SK-N-SH (cell line): ENCODE results near the gene PERCC1. TPM values are rescaled to one million over a fixed set of nuclear protein-coding genes. Genes with fewer than 3 reads are reported as not detected.

Experiments used
- CTCF ChIA-PET: fragments of 300-600, 350-600 bp; formaldehyde crosslinking; extraction: SDS; loops from one replicate; lab custom pipeline; 2021; lab: Yijun Ruan, JAX
- POLR2A ChIA-PET: fragments of 350-600 bp; sonication (Branson Sonifier 250); formaldehyde crosslinking; extraction: SDS; loops from one replicate; lab custom pipeline; 2020; ENCODE audit warnings: antibody characterized with exemption, inconsistent platforms; lab: Yijun Ruan, JAX
- DNase-seq: peaks from one replicate; pipeline ENCODE4 v3.0.0; 2012
- H2AFZ ChIP-seq: fragments of 200-600 bp; sonication (generic); 2 replicates; pipeline ENCODE4 v1.8.1; 2016; ENCODE audit warnings: antibody characterized with exemption, mild to moderate bottlenecking, low read depth
- H3F3A ChIP-seq: fragments of 200-600 bp; sonication (generic); replicated peaks from 2 replicates; pipeline ENCODE3; 2016; ENCODE audit warnings: antibody characterized with exemption, mild to moderate bottlenecking; ENCODE audit not compliant: insufficient read depth
- H3K27ac ChIP-seq, 2 experiments: fragments of 200-500 bp in 1 of 2; fragments of 200-600 bp in 1 of 2; sonication (Bioruptor generic) in 1 of 2; sonication (generic), shearing (Covaris generic) in 1 of 2; 2 replicates each; pipeline versions ENCODE4 v1.5.1 to v1.6.1; 2014 to 2016; ENCODE audit warnings: low read depth in 2 of 2, inconsistent platforms in 1 of 2, low read length in 1 of 2, mild to moderate bottlenecking in 1 of 2, mixed read lengths in 1 of 2
- H3K27me3 ChIP-seq: fragments of 200-600 bp; sonication (generic), shearing (Covaris generic); 2 replicates; pipeline ENCODE4 v1.6.1; 2016; ENCODE audit warnings: mixed run types; ENCODE audit not compliant: insufficient read depth
- H3K36me3 ChIP-seq, 2 experiments: fragments of 200-500 bp in 1 of 2; fragments of 200-600 bp in 1 of 2; sonication (Bioruptor generic) in 1 of 2; sonication (generic) in 1 of 2; replicated peaks in 1 of 2; 2 replicates each; pipeline versions ENCODE3 to v1.5.1; 2014 to 2016; ENCODE audit warnings: low read length in 1 of 2, mild to moderate bottlenecking in 1 of 2; ENCODE audit not compliant: insufficient read depth in 2 of 2, control insufficient read depth in 1 of 2
- H3K4me1 ChIP-seq, 2 experiments: fragments of 200-500 bp in 1 of 2; fragments of 200-600 bp in 1 of 2; sonication (Bioruptor generic) in 1 of 2; sonication (generic), shearing (Covaris generic) in 1 of 2; 2 replicates each; pipeline versions ENCODE4 v1.5.1 to v1.6.1; 2014 to 2016; ENCODE audit warnings: low read depth in 1 of 2, low read length in 1 of 2, mixed run types in 1 of 2; ENCODE audit not compliant: insufficient read depth in 2 of 2, control insufficient read depth in 1 of 2
- H3K4me2 ChIP-seq: fragments of 200-600 bp; sonication (generic), shearing (Covaris generic); 2 replicates; pipeline ENCODE4 v1.6.1; 2017; ENCODE audit warnings: mixed run types
- H3K4me3 ChIP-seq, 2 experiments: fragments of 200-500 bp in 1 of 2; fragments of 200-600 bp in 1 of 2; sonication (Bioruptor generic) in 1 of 2; sonication (generic), shearing (Covaris generic) in 1 of 2; 2 replicates each; pipeline versions ENCODE4 v1.5.1 to v1.8.1; 2014 to 2016; ENCODE audit warnings: low read depth in 2 of 2, inconsistent platforms in 1 of 2, low read length in 1 of 2, mild to moderate bottlenecking in 1 of 2, mixed read lengths in 1 of 2, moderate library complexity in 1 of 2
- H3K79me2 ChIP-seq: fragments of 200-600 bp; sonication (generic); 2 replicates; pipeline ENCODE4 v1.8.1; 2017; ENCODE audit warnings: mild to moderate bottlenecking; ENCODE audit not compliant: insufficient read depth
- H3K9ac ChIP-seq: fragments of 200-600 bp; sonication (generic); 2 replicates; pipeline ENCODE4 v1.6.1; 2017; ENCODE audit warnings: mixed run types
- H3K9me2 ChIP-seq: fragments of 200-600 bp; sonication (generic); 2 replicates; pipeline ENCODE4 v1.6.1; 2017; ENCODE audit warnings: mixed run types
- H3K9me3 ChIP-seq: fragments of 200-600 bp; sonication (generic); 2 replicates; pipeline ENCODE4 v1.6.1; 2017; ENCODE audit warnings: mixed run types, mild to moderate bottlenecking, moderate library complexity
- H4K20me1 ChIP-seq: fragments of 200-600 bp; sonication (generic); 2 replicates; pipeline ENCODE4 v1.6.1; 2017; ENCODE audit warnings: mild to moderate bottlenecking, mixed run types; ENCODE audit not compliant: insufficient read depth
- EP300 ChIP-seq, 2 experiments: IDR thresholded peaks; 2 replicates each; pipeline versions ENCODE4 v1.4.0 to v1.6.1; 2012; ENCODE audit warnings: borderline replicate concordance in 1 of 2, low read depth in 1 of 2, low read length in 1 of 2
- FOSL2 ChIP-seq: IDR thresholded peaks from 2 replicates; pipeline ENCODE4 v1.4.0; 2012; ENCODE audit warnings: low read depth, mild to moderate bottlenecking, moderate library complexity, borderline replicate concordance
- FOXJ3 ChIP-seq: sonication (generic); formaldehyde crosslinking; IDR thresholded peaks from 2 replicates; pipeline ENCODE4 v1.5.1; 2020; ENCODE audit warnings: mild to moderate bottlenecking, missing genetic modification reagents
- FOXM1 ChIP-seq: IDR thresholded peaks from 2 replicates; pipeline ENCODE4 v1.4.0; 2012; ENCODE audit warnings: low read depth, mild to moderate bottlenecking
- GABPA ChIP-seq: IDR thresholded peaks from 2 replicates; pipeline ENCODE4 v1.4.0; 2012; ENCODE audit warnings: low read depth, mild to moderate bottlenecking
- IRF3 ChIP-seq: fragments of 150-350 bp; IDR thresholded peaks from 2 replicates; pipeline ENCODE4 v1.6.1; 2016; ENCODE audit warnings: mild to moderate bottlenecking, low read depth, low read length
- JUND ChIP-seq: IDR thresholded peaks from 2 replicates; pipeline ENCODE4 v1.4.0; 2012
- MAX ChIP-seq: IDR thresholded peaks from 2 replicates; pipeline ENCODE4 v1.4.0; 2012; ENCODE audit warnings: low read depth
- MXI1 ChIP-seq: IDR thresholded peaks from 2 replicates; pipeline ENCODE4 v1.6.1; 2012; ENCODE audit warnings: mild to moderate bottlenecking, low read depth, low read length, improper control_type of control experiment
- POLR2AphosphoS5 ChIP-seq: IDR thresholded peaks from 2 replicates; pipeline ENCODE4 v1.6.1; 2012; ENCODE audit warnings: low read depth, low read length
- RAD21 ChIP-seq: IDR thresholded peaks from 2 replicates; pipeline ENCODE4 v1.6.1; 2012; ENCODE audit warnings: mild to moderate bottlenecking, low read length
- RCOR1 ChIP-seq: fragments of 150-350 bp; IDR thresholded peaks from 2 replicates; pipeline ENCODE4 v1.6.1; 2017; ENCODE audit warnings: antibody characterized with exemption, low read length
- REST ChIP-seq: IDR thresholded peaks from 2 replicates; pipeline ENCODE4 v1.6.1; 2012; ENCODE audit warnings: mild to moderate bottlenecking, low read depth, low read length, moderate library complexity
- RXRA ChIP-seq: IDR thresholded peaks from 2 replicates; pipeline ENCODE4 v1.4.0; 2012; ENCODE audit warnings: low read depth, mild to moderate bottlenecking, borderline replicate concordance
- SIN3A ChIP-seq: IDR thresholded peaks from 2 replicates; pipeline ENCODE4 v1.6.1; 2012; ENCODE audit warnings: low read depth, mild to moderate bottlenecking, low read length, moderate library complexity, borderline replicate concordance
- YY1 ChIP-seq: IDR thresholded peaks from 2 replicates; pipeline ENCODE4 v1.4.0; 2012; ENCODE audit warnings: low read depth, mild to moderate bottlenecking
- WGBS: methylation state at CpG from one replicate; pipeline ENCODE4 v1.1.6; 2017; ENCODE audit warnings: low lambda C conversion rate; 5-methylcytosine and 5-hydroxymethylcytosine counted together
- polyA plus RNA-seq, 3 experiments: library from polyadenylated mRNA; depleted of rRNA; stranded (reverse); fragments of >200 nt; gene quantifications; 2 replicates each; pipeline ENCODE4 v1.2.3, GENCODE V29; 2012
- TF ChIP-seq, protein P1 (sequence below): IDR thresholded peaks from 2 replicates; pipeline ENCODE4; 2012
- TF ChIP-seq, protein P2 (sequence below): fragments of 150-350 bp; IDR thresholded peaks from 2 replicates; pipeline ENCODE4 v1.6.1; 2017; ENCODE audit warnings: antibody characterized with exemption, low read length, low read depth, borderline replicate concordance

PERCC1 gene
- polyA plus RNA-seq, 1 of the 3 experiments (the other 2 are of a cell fraction) = not detected

- POLR2A ChIA-PET = interaction anchor here (0.6 kb wide), 1 partner anchor 21 kb away, joined by 3 read pairs; no protein-coding TSS in a partner anchor
Measured at GRCh38 chr16:1387331-1387730, 43.5 kb upstream of the PERCC1 start.

DNA sequence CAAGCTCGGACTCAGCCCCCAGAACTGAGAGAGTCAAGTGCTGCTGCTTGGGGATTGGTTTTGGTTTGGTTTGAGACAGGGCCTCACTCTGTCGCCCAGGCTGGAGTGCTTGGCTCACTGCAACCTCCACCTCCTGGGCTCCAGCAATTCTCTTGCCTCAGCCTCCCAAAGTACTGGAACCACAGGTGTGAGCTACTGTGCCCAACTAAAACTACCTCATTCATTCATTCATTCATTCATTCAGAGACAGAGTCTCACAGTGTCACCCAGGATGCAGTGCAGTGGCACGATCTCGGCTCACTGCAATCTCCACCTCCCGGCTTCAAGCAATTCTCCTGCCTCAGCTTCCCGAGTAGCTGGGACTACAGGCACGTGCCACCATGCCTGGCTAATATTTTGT is 41.1 kb upstream of the PERCC1 start:
- Histone ChIP-seq H3K4me3 (no peak overlapping the region), H3K36me3 (peaks cover 0 to 6% of the 10 kb centered on the region in 2 experiments), H3K9ac (no peak overlapping the region), H3K27me3 (no peaks in the 10 kb centered on the region), H4K20me1 (no peaks in the 10 kb centered on the region), H3K9me2 (no peaks in the 10 kb centered on the region), H3F3A (no peaks in the 10 kb centered on the region), H3K27ac (no peak overlapping the region), H3K4me1 (no peaks in the 10 kb centered on the region), H3K4me2 (no peak overlapping the region), H3K9me3 (no peaks in the 10 kb centered on the region), H3K79me2 (no peaks in the 10 kb centered on the region), H2AFZ (no peak overlapping the region)
- ChIA-PET CTCF (interaction anchor here (1.7 kb wide), 1 partner anchor 26 kb away, joined by 4 read pairs; no protein-coding TSS in a partner anchor), POLR2A (no interaction called here)
- DNase-seq = no peak
- TF ChIP-seq RXRA (no peak), FOXJ3 (no peak), GABPA (no peak), REST (no peak), MAX (no peak), IRF3 (no peak), POLR2AphosphoS5 (no peak), RCOR1 (no peak), YY1 (no peak), RAD21 (no peak)
- TF ChIP-seq, protein P1, sequence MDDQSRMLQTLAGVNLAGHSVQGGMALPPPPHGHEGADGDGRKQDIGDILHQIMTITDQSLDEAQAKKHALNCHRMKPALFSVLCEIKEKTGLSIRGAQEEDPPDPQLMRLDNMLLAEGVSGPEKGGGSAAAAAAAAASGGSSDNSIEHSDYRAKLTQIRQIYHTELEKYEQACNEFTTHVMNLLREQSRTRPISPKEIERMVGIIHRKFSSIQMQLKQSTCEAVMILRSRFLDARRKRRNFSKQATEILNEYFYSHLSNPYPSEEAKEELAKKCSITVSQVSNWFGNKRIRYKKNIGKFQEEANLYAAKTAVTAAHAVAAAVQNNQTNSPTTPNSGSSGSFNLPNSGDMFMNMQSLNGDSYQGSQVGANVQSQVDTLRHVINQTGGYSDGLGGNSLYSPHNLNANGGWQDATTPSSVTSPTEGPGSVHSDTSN = no peak
- TF ChIP-seq, protein P2, sequence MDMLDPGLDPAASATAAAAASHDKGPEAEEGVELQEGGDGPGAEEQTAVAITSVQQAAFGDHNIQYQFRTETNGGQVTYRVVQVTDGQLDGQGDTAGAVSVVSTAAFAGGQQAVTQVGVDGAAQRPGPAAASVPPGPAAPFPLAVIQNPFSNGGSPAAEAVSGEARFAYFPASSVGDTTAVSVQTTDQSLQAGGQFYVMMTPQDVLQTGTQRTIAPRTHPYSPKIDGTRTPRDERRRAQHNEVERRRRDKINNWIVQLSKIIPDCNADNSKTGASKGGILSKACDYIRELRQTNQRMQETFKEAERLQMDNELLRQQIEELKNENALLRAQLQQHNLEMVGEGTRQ = no peak
- WGBS = 96% methylated on average over 4 of the region's 7 CpGs

More at GRCh38 chr16:1387331-1387730, 43.5 kb upstream of the PERCC1 start:
- H3K9ac ChIP-seq = no peak overlapping the region
- WGBS = 96% methylated on average over 9 of the region's 16 CpGs
- CTCF ChIA-PET = interaction anchor here (1.0 kb wide), 1 partner anchor 8 kb away, joined by 3 read pairs; no protein-coding TSS in a partner anchor
- no peaks in the 10 kb centered on the region for H3K4me1 ChIP-seq
- H3K36me3 ChIP-seq = peaks cover 0 to 6% of the 10 kb centered on the region in 2 experiments
- no peaks in the 10 kb centered on the region for H3K79me2 ChIP-seq
- no peak overlapping the region for H2AFZ ChIP-seq
- H3F3A ChIP-seq = no peaks in the 10 kb centered on the region
- H3K4me3 ChIP-seq = no peak overlapping the region
- DNase-seq = no peak
- no peaks in the 10 kb centered on the region for H4K20me1 ChIP-seq
- TF ChIP-seq EP300 (IDR thresholded peaks at IDR 0.05; ENCODE audit: borderline replicate concordance in 1 of 2, low read depth in 1 of 2, low read length in 1 of 2) = no peak
- TF ChIP-seq FOXM1 = no peak
- no peak for TF ChIP-seq RAD21
- no peak for TF ChIP-seq JUND
- TF ChIP-seq SIN3A = no peak
- no peak for TF ChIP-seq MXI1
- TF ChIP-seq FOSL2 = no peak
- no peak for TF ChIP-seq RCOR1
- TF ChIP-seq MAX = no peak
- TF ChIP-seq, all 33 proteins: peak for 0
- Histone ChIP-seq H3K4me2 (no peak overlapping the region), H3K27ac (no peak overlapping the region), H3K9me2 (no peaks in the 10 kb centered on the region), H3K27me3 (no peaks in the 10 kb centered on the region), H3K9me3 (no peaks in the 10 kb centered on the region)
